ENCODE results near the gene RNF167.

The RNF167 gene

DNA sequence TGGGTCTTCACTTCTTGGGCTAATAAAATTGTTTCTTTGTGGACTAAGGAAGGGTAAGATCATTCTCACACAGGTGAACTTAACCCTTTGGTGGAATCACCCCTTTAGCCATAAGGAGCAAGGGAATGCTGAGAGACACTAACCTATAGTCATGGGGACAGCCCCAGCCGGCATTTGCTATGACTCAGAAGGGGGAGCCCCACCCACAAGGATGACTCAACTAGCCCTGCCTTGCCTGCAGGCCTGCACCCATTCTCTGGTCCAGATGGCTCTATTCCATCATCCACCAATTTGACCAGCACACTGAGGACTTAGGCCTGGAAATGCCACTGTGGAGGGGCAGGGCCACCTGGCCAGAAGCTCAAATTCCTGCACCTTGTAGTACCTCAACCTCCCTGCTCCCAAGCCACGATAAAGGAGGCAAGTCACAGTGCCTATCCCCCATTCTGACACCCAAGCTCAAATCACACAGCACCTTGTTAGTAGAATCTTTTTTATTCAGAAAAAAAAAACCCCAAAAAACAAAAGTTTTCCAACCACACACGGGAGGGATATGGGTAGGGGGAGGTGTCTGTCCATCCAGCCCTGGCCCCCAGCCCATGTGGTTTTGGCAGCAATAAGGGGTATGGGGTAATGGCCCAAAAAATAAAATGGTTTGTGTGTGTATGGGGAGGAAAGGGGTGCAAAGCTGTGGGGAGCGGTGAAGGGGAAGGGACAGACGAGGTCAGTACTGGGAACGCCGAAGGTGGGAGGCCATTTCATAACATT lies 5.3 kb downstream of the RNF167 start:
- TF ChIP-seq, protein P1, sequence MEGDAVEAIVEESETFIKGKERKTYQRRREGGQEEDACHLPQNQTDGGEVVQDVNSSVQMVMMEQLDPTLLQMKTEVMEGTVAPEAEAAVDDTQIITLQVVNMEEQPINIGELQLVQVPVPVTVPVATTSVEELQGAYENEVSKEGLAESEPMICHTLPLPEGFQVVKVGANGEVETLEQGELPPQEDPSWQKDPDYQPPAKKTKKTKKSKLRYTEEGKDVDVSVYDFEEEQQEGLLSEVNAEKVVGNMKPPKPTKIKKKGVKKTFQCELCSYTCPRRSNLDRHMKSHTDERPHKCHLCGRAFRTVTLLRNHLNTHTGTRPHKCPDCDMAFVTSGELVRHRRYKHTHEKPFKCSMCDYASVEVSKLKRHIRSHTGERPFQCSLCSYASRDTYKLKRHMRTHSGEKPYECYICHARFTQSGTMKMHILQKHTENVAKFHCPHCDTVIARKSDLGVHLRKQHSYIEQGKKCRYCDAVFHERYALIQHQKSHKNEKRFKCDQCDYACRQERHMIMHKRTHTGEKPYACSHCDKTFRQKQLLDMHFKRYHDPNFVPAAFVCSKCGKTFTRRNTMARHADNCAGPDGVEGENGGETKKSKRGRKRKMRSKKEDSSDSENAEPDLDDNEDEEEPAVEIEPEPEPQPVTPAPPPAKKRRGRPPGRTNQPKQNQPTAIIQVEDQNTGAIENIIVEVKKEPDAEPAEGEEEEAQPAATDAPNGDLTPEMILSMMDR (conservative IDR thresholded peaks at IDR 0.05; ENCODE audit: low read length) = no peak
- H3K4me3 ChIP-seq (ENCODE audit: low read length) = peak overlapping the region; percentile 97
- peak; percentile 91 for DNase-seq (ENCODE audit: low read depth)

DNA sequence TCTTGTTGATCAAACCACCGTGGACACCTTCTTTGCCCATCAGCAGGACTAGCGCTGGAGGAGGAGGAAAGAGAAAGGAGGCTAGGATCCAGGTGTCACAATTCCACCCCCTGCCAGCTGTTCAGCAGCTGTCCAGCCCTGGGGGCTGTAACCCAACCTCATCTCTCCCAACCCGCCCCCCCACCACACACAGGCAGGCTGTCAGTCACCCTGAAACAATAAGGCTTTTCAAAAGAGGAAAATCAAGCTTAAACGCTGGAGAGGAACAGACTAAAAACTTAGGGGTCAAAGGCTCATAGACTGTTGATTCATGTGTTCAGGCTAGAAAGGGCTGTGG lies 5.8 kb downstream of the RNF167 start:
- no peak for DNase-seq (ENCODE audit: low read depth)
- TF ChIP-seq, protein P1 (conservative IDR thresholded peaks at IDR 0.05; ENCODE audit: low read length) = no peak
- H3K4me3 ChIP-seq (ENCODE audit: low read length) = peak overlapping the region; percentile 97

DNA sequence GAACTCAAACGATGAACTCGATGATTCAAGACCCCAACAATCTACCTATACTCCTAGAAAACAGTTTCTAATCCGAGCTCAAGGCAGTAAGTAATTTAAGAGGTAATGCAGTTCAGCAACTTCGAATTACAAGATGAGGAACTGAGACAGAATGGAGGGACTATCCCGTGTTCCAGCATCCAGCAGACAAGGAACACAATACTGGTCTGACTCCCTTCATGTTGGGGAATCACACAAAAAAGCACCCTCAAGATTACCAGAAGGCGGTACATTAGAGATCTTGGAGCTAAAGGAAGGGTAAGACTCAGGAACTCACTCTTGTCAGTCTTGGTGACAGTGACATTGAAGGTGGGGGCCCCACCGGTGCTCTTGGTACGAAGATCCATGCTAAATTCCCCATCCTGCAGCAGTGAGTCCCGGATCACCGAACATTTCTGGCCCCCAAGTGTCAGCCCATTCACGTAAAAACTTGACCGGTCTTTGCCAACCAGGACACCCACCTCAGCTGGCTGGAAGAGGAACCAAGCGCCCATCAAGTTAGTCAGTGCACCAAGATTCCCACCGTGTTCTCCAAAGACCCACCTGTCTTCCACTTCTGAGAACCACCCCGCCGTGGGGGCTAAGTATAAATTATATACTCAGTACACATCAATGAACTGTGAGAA lies 6.4 kb downstream of the RNF167 start:
- peak overlapping the region; percentile 97 for H3K4me3 ChIP-seq (ENCODE audit: low read length)
- TF ChIP-seq, protein P1 (conservative IDR thresholded peaks at IDR 0.05; ENCODE audit: low read length) = no peak
- no peak for DNase-seq (ENCODE audit: low read depth)

DNA sequence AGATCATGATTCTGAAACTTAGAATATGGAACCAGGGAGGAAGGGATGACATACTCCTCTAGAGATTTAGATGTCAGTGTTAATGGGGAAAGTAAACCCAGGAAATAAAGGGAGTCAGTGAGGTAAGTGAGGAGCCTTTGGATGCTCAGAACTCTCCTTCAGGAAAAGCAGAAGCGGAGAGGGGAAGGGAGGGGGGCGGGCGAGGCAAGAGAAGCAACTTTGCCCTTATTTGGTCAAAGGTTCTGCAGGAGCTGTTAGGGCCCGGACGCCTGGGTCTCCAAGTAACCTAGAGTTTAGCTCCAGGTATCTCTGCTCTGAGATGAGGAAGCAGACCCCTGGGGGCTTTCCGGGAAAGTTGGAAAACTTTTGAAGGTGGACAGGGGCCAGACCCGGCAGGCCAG lies 6.9 kb downstream of the RNF167 start:
- TF ChIP-seq, protein P1 (conservative IDR thresholded peaks at IDR 0.05; ENCODE audit: low read length) = no peak
- no peak for DNase-seq (ENCODE audit: low read depth)

DNA sequence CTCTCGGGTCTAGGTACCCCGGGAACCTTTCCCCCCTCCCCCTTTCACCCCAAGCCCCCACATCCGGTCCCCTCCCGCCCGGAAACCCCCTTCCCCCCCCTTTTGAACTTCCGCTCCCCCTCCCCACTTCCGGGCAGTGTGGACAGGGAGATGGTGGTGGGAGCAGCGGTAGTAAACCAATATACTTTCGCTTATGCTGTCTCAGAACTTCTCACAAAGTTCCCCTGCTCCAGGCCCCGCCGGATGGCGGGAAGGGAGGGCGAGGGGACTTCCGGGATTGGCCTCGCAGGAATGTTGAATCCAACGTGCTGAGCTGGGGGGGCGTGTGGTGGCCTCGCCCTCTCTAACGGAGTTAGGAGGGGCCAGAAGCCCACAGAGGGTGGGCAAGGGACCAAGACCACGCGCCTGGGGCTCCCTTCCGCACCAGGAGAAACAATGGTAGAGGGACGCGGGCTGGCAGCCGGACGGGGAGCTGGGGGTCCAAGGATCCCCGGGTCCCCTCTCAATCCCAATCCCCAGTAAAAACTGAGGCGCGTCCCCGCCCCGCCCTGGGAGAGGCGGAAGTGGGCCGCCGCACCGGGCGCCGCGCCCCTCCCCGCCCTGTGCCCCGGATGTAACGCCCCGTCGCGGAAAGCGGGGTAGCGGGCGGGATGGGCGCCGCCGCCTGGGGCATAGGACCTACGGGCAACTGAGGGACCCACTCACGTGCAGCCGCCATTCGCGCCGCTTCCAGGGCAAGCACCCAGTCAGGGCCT lies 7.5 kb downstream of the RNF167 start:
- peak; percentile 40 for DNase-seq (ENCODE audit: low read depth)
- H3K4me3 ChIP-seq (ENCODE audit: low read length) = peak overlapping the region; percentile 97

More for the DNA sequence above, 6.9 kb downstream of the RNF167 start:
- peak overlapping the region; percentile 97 for H3K4me3 ChIP-seq (ENCODE audit: low read length)

DNA sequence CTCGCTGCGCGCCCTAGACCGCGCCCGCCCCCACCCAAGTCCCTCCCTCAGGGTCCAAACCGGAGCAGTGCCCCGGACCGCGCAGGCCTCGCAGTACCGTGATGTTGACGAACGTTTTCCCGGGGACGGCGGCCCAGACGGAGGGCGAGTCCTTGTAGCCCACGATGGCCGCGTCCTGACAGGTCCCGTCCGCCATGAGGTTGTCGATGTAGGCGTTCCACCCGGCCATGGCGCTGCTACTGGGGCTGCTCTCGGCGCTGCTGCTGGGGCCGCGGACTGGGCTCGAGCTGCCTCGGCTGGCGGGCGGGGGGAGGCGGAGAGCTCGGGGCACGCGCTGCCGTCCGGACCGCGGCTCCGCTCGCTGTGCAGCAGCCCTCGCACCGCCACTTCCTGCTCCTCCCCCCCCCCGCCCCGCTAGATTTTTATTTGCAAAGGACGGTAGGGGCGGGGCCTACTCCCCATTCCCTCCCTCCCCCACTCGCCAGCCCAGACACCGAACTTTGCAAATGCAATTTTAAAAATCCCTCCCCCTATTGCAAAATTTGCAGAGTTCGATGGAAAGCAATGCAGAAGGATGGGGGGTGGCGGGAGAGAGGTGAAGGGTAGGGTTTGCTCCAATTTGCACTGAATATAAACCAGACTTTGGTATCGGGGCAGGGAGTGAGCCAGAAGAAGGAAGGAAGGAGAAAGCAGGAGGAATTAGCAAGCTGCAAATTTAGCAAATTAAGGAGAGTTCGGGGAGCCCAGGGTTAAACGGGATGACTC lies 8.3 kb downstream of the RNF167 start, which contains the start of gene PFN1:
Gene PFN1 (minus strand): TSS at position 365 of the 765 bp plus-strand sequence. CDS start 136 bp downstream, at position 229.
- TF ChIP-seq, protein P1 (conservative IDR thresholded peaks at IDR 0.05; ENCODE audit: low read length) = no peak
- peak within 1 kb of the TSS; percentile 97 for H3K4me3 ChIP-seq (ENCODE audit: low read length)

More for the DNA sequence above, 7.5 kb downstream of the RNF167 start:
- TF ChIP-seq, protein P1 (conservative IDR thresholded peaks at IDR 0.05; ENCODE audit: low read length) = no peak

More for the DNA sequence above, 8.3 kb downstream of the RNF167 start, which contains the start of gene PFN1:
- peak; percentile 94 for DNase-seq (ENCODE audit: low read depth)

Data from AG10803 (cell line).